H1 (cell line): ENCODE results near the gene GAS2. TPM values are rescaled to one million over a fixed set of nuclear protein-coding genes. Genes with fewer than 3 reads are reported as not detected.

Source experiments
- CTCF ChIA-PET: fragments of 300-600 bp; sonication (Branson Sonifier 250); formaldehyde crosslinking; loops from one replicate; lab custom pipeline; 2021; ENCODE audit not compliant: partially characterized antibody; lab: Charles Lee
- POLR2A ChIA-PET: fragments of 300-600 bp; sonication (Branson Sonifier 250); formaldehyde crosslinking; loops from one replicate; lab custom pipeline; 2021; ENCODE audit warnings: inconsistent platforms; ENCODE audit not compliant: partially characterized antibody; lab: Charles Lee
- DNase-seq, 2 experiments: peaks; one replicate each; pipeline versions ENCODE4 v3.0.0 to v3.0.0-alpha.2; 2010 to 2022; ENCODE audit warnings: low spot score in 2 of 2, low read depth in 1 of 2, mixed read lengths in 1 of 2
- FAIRE-seq: peaks from 2 replicates; lab custom pipeline; 2011; peaks lifted over from hg19 to GRCh38; lab: Jason Lieb, UNC
- H2AFZ ChIP-seq: 2 replicates; pipeline ENCODE4 v1.8.1; 2012; ENCODE audit warnings: low read length, inconsistent platforms
- H2AK5ac ChIP-seq: 2 replicates; pipeline ENCODE4 v1.6.1; 2013; ENCODE audit warnings: low read depth, low read length
- H2BK120ac ChIP-seq: replicated peaks from 2 replicates; pipeline ENCODE3; 2013; ENCODE audit warnings: low read depth, low read length, inconsistent platforms
- H2BK12ac ChIP-seq: 2 replicates; pipeline ENCODE4 v1.6.1; 2013; ENCODE audit warnings: low read depth, low read length
- H2BK15ac ChIP-seq: 2 replicates; pipeline ENCODE4 v1.6.1; 2013; ENCODE audit warnings: low read length
- H2BK20ac ChIP-seq: 2 replicates; pipeline ENCODE4 v1.6.1; 2013; ENCODE audit warnings: low read length
- H2BK5ac ChIP-seq: 2 replicates; pipeline ENCODE4 v1.6.1; 2013; ENCODE audit warnings: low read depth, low read length
- H3K14ac ChIP-seq: 2 replicates; pipeline ENCODE4 v1.6.1; 2013; ENCODE audit warnings: inconsistent platforms; ENCODE audit not compliant: insufficient read length
- H3K18ac ChIP-seq: 2 replicates; pipeline ENCODE4 v1.6.1; 2013; ENCODE audit warnings: low read length; ENCODE audit errors: extremely low read depth
- H3K23ac ChIP-seq: 2 replicates; pipeline ENCODE4 v1.6.1; 2013; ENCODE audit warnings: inconsistent platforms; ENCODE audit not compliant: insufficient read length
- H3K23me2 ChIP-seq: 2 replicates; pipeline ENCODE4 v1.6.1; 2013; ENCODE audit warnings: low read depth, low read length
- H3K27ac ChIP-seq: 2 replicates; pipeline ENCODE4 v1.6.1; 2011; ENCODE audit warnings: low read depth, low read length, inconsistent platforms
- H3K27me3 ChIP-seq, 4 experiments: replicated peaks in 1 of 4; 1 replicate in 1 of 4; 2 replicates in 3 of 4; pipeline versions ENCODE4 v1.6.1 to v1.8.1; 2011 to 2013; ENCODE audit warnings: low read length in 3 of 4, mild to moderate bottlenecking in 3 of 4, inconsistent platforms in 2 of 4, mixed read lengths in 2 of 4, moderate library complexity in 1 of 4; ENCODE audit not compliant: control insufficient read depth in 3 of 4, insufficient read depth in 3 of 4; ENCODE audit errors: extremely low read depth in 1 of 4
- H3K36me3 ChIP-seq, 4 experiments: 2 replicates each; pipeline versions ENCODE4 v1.6.1 to v1.8.1; 2011 to 2013; ENCODE audit warnings: mild to moderate bottlenecking in 4 of 4, low read length in 3 of 4, moderate library complexity in 2 of 4, control low read depth in 1 of 4, inconsistent platforms in 1 of 4; ENCODE audit not compliant: insufficient read depth in 4 of 4, control insufficient read depth in 2 of 4
- H3K4ac ChIP-seq: replicated peaks from 2 replicates; pipeline ENCODE3; 2013; ENCODE audit warnings: low read length, low read depth, mixed read lengths, inconsistent platforms; ENCODE audit not compliant: insufficient read length
- H3K4me1 ChIP-seq, 4 experiments: replicated peaks in 1 of 4; 1 replicate in 1 of 4; 2 replicates in 3 of 4; pipeline versions ENCODE4 v1.6.1 to v1.8.1; 2011 to 2013; ENCODE audit warnings: low read length in 3 of 4, inconsistent platforms in 2 of 4, mixed read lengths in 1 of 4; ENCODE audit not compliant: insufficient read depth in 4 of 4, control insufficient read depth in 3 of 4
- H3K4me2 ChIP-seq, 2 experiments: 2 replicates each; pipeline versions ENCODE4 v1.6.1 to v1.8.1; 2011 to 2013; ENCODE audit warnings: low read depth in 2 of 2, low read length in 2 of 2, control low read depth in 1 of 2, inconsistent platforms in 1 of 2, mild to moderate bottlenecking in 1 of 2; ENCODE audit not compliant: insufficient read depth in 1 of 2
- H3K4me3 ChIP-seq, 4 experiments: fragments of 200-600, 300-600 bp in 1 of 4; sonication (generic), shearing (Covaris generic), sonication (Bioruptor Twin) in 1 of 4; 2 replicates each; pipeline versions ENCODE4 v1.5.1 to v1.8.1; 2011 to 2016; ENCODE audit warnings: low read length in 4 of 4, low read depth in 3 of 4, control low read depth in 2 of 4, inconsistent platforms in 2 of 4, mild to moderate bottlenecking in 2 of 4, mixed read lengths in 1 of 4, moderate library complexity in 1 of 4; ENCODE audit not compliant: insufficient read depth in 2 of 4; ENCODE audit errors: extremely low read depth in 1 of 4
- H3K56ac ChIP-seq: replicated peaks from 2 replicates; pipeline ENCODE3; 2013; ENCODE audit warnings: low read depth, mild to moderate bottlenecking, mixed read lengths, low read length, inconsistent platforms; ENCODE audit not compliant: insufficient read length
- H3K79me1 ChIP-seq: 2 replicates; pipeline ENCODE4 v1.6.1; 2013; ENCODE audit warnings: low read depth, low read length, control low read depth
- H3K79me2 ChIP-seq, 2 experiments: 2 replicates each; pipeline versions ENCODE4 v1.6.1 to v1.8.1; 2012 to 2013; ENCODE audit warnings: low read length in 2 of 2, mild to moderate bottlenecking in 2 of 2, inconsistent platforms in 1 of 2; ENCODE audit not compliant: insufficient read depth in 2 of 2, control insufficient read depth in 1 of 2
- H3K9ac ChIP-seq, 4 experiments: replicated peaks in 1 of 4; 1 replicate in 1 of 4; 2 replicates in 3 of 4; pipeline versions ENCODE4 v1.6.1 to v1.8.1; 2011 to 2013; ENCODE audit warnings: low read depth in 3 of 4, low read length in 3 of 4, control low read depth in 2 of 4, mild to moderate bottlenecking in 2 of 4, moderate library complexity in 2 of 4, inconsistent platforms in 1 of 4; ENCODE audit errors: extremely low read depth in 1 of 4
- H3K9me3 ChIP-seq, 2 experiments: 2 replicates each; pipeline versions ENCODE4 v1.6.1 to v1.8.1; 2012 to 2013; ENCODE audit warnings: mild to moderate bottlenecking in 2 of 2, moderate library complexity in 2 of 2, control low read depth in 1 of 2, inconsistent platforms in 1 of 2, low read depth in 1 of 2, low read length in 1 of 2, mixed read lengths in 1 of 2; ENCODE audit not compliant: insufficient read depth in 2 of 2
- H4K20me1 ChIP-seq, 2 experiments: replicated peaks in 1 of 2; 2 replicates each; pipeline versions ENCODE3 to v1.8.1; 2011 to 2013; ENCODE audit warnings: inconsistent platforms in 2 of 2, low read length in 2 of 2, mild to moderate bottlenecking in 1 of 2; ENCODE audit not compliant: insufficient read depth in 2 of 2, control insufficient read depth in 1 of 2
- H4K5ac ChIP-seq: 2 replicates; pipeline ENCODE4 v1.6.1; 2013; ENCODE audit warnings: low read length, low read depth, mixed read lengths, inconsistent platforms; ENCODE audit not compliant: insufficient read length
- H4K8ac ChIP-seq: 2 replicates; pipeline ENCODE4 v1.8.0; 2013; ENCODE audit warnings: mild to moderate bottlenecking, moderate library complexity, low read length, inconsistent platforms; ENCODE audit not compliant: insufficient read depth; ENCODE audit errors: extremely low read depth
- H4K91ac ChIP-seq: replicated peaks from 2 replicates; pipeline ENCODE3; 2013; ENCODE audit warnings: low read length, mixed read lengths, inconsistent platforms; ENCODE audit not compliant: insufficient read length
- BCL11A ChIP-seq, 2 experiments: IDR thresholded peaks; one replicate each; pipeline ENCODE4 v1.6.1; 2011; ENCODE audit warnings: low read depth in 2 of 2, low read length in 2 of 2, mild to moderate bottlenecking in 2 of 2
- CHD1 ChIP-seq: IDR thresholded peaks from 2 replicates; pipeline ENCODE4 v1.6.1; 2012; ENCODE audit warnings: low read depth, low read length, improper control_type of control experiment
- EZH2 ChIP-seq: fragments of 200-600 bp; sonication (generic); IDR thresholded peaks from 2 replicates; pipeline ENCODE4 v1.7.1; 2012; ENCODE audit warnings: low read depth, mild to moderate bottlenecking, moderate library complexity, low read length, inconsistent platforms; ENCODE audit not compliant: severe bottlenecking
- FOSL1 ChIP-seq: IDR thresholded peaks from 2 replicates; pipeline ENCODE4 v1.6.1; 2011; ENCODE audit warnings: mild to moderate bottlenecking, low read depth, low read length, moderate library complexity; ENCODE audit not compliant: insufficient read depth
- JUND ChIP-seq: IDR thresholded peaks from 2 replicates; pipeline ENCODE4 v1.6.1; 2011; ENCODE audit warnings: mild to moderate bottlenecking, improper control_type of control experiment, low read length
- KDM4A ChIP-seq: IDR thresholded peaks from one replicate; pipeline ENCODE4 v1.7.1; 2012; ENCODE audit warnings: low read depth, mild to moderate bottlenecking, moderate library complexity, low read length, inconsistent platforms; ENCODE audit not compliant: severe bottlenecking
- KDM5A ChIP-seq: fragments of 200-600 bp; IDR thresholded peaks from 2 replicates; pipeline ENCODE4 v1.7.1; 2012; ENCODE audit warnings: mild to moderate bottlenecking, low read length, inconsistent platforms, mixed read lengths
- NRF1 ChIP-seq: IDR thresholded peaks from 2 replicates; pipeline ENCODE4 v1.6.1; 2011; ENCODE audit warnings: mild to moderate bottlenecking, low read depth, low read length, improper control_type of control experiment
- POU5F1 ChIP-seq: IDR thresholded peaks from 2 replicates; pipeline ENCODE4 v1.6.1; 2011; ENCODE audit warnings: low read depth, mild to moderate bottlenecking, low read length, moderate library complexity
- RFX5 ChIP-seq: IDR thresholded peaks from 2 replicates; pipeline ENCODE4 v1.6.1; 2011; ENCODE audit warnings: low read depth, low read length, improper control_type of control experiment, borderline replicate concordance
- TBP ChIP-seq: IDR thresholded peaks from 2 replicates; pipeline ENCODE4 v1.6.1; 2011; ENCODE audit warnings: low read depth, low read length, improper control_type of control experiment
- TCF12 ChIP-seq: IDR thresholded peaks from 2 replicates; pipeline ENCODE4 v1.6.1; 2011; ENCODE audit warnings: low read depth, mild to moderate bottlenecking, low read length
- WGBS, 2 experiments: shearing (Covaris generic) in 1 of 2; methylation state at CpG; one replicate each; pipeline versions ENCODE4 v1.1.6 to v1.1.7; 2013 to 2015; ENCODE audit warnings: low lambda C conversion rate in 2 of 2, mixed read lengths in 2 of 2, inconsistent platforms in 1 of 2, low coverage in 1 of 2, missing lambda C conversion rate in 1 of 2; ENCODE audit not compliant: insufficient replicate concordance in 2 of 2, insufficient coverage in 1 of 2, insufficient read length in 1 of 2; ENCODE audit errors: extremely low coverage in 1 of 2, missing lambda C conversion rate in 1 of 2; 5-methylcytosine and 5-hydroxymethylcytosine counted together
- polyA plus RNA-seq, 7 experiments: library from polyadenylated mRNA; depleted of rRNA in 3 of 7; stranded (reverse) in 5 of 7; unstranded in 2 of 7; fragments of >200 nt in 5 of 7; fragments of 200-250 nt in 2 of 7; gene quantifications; 1 replicate in 5 of 7; 2 replicates in 1 of 7; 4 replicates in 1 of 7; pipeline versions ENCODE4 v1.2.1 to v1.2.3, GENCODE V29; 2011 to 2013; ENCODE audit warnings: missing spikeins in 2 of 7, mixed read lengths in 2 of 7
- total RNA-seq: library from RNA; stranded (reverse); fragmentation: NEBNext Ultra II Directional; extraction: Animal tissue kit (Norgen Biotek cat#: 25700); gene quantifications from 2 replicates; pipeline ENCODE4 v1.2.1, GENCODE V29; 2021
- TF ChIP-seq, protein P1 (sequence below): IDR thresholded peaks from 2 replicates; pipeline ENCODE4 v1.6.1; 2012; ENCODE audit warnings: low read length, inconsistent platforms

The GAS2 gene
- total and polyA plus RNA-seq, 2 of the 8 experiments (the other 6 are each of a cell fraction or from before 2014, with no cell fraction given), result 0.70 to 1.7 TPM

DNA sequence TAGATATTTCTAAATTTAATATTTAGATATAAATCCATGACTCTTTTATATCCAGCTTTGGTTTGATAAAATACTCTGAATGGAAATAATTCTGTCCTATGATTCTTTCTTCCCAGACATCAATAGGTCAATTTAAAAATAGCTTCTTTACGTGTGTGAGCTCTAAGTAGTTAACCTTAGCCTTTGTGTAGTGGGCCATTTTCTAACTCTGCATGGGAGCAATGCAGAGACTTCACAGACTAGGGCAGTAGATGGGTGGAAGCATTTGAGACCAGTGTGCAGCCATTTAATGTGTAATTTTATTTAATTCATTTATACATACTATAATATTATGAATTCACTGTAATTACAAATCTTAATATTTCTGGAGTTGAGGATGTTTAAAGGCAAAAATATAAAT lies 23.8 kb downstream of the GAS2 start:
- Histone ChIP-seq H2BK5ac (no peak overlapping the region), H4K91ac (no peak overlapping the region), H2AK5ac (no peak overlapping the region), H2BK12ac (no peak overlapping the region), H4K20me1 (no peaks in the 10 kb centered on the region), H2BK15ac (no peak overlapping the region), H2AFZ (no peak overlapping the region), H3K79me1 (no peaks in the 10 kb centered on the region), H3K27ac (no peak overlapping the region), H3K14ac (no peak overlapping the region), H3K4me2 (no peak overlapping the region), H2BK120ac (no peak overlapping the region), H3K79me2 (no peaks in the 10 kb centered on the region), H3K9me3 (no peaks in the 10 kb centered on the region), H3K23ac (no peak overlapping the region), H3K4me3 (no peak overlapping the region), H4K5ac (no peak overlapping the region), H3K56ac (no peak overlapping the region), H3K23me2 (no peaks in the 10 kb centered on the region), H3K36me3 (no peaks in the 10 kb centered on the region), H4K8ac (no peak overlapping the region), H3K27me3 (no peaks in the 10 kb centered on the region), H3K18ac (no peak overlapping the region), H2BK20ac (no peak overlapping the region), H3K9ac (no peak overlapping the region), H3K4ac (no peak overlapping the region), H3K4me1 (no peaks in the 10 kb centered on the region)
- POLR2A ChIA-PET, result no interaction called here
- CTCF ChIA-PET, result interaction anchor here (1.1 to 2.4 kb wide), 4 partner anchors 14 to 64 kb away, joined by 3 to 10 read pairs (median 4); partner anchors contain the start of gene FANCF
- WGBS, 2 experiments, result 78% methylated on average over 1 of the region's 1 CpG; no CpG with 5 or more reads in 1 of the 2 experiments
- FAIRE-seq (no peak), DNase-seq (no peak)
- no peak for TF ChIP-seq EZH2
- no peak for TF ChIP-seq POU5F1
- TF ChIP-seq, protein P1, sequence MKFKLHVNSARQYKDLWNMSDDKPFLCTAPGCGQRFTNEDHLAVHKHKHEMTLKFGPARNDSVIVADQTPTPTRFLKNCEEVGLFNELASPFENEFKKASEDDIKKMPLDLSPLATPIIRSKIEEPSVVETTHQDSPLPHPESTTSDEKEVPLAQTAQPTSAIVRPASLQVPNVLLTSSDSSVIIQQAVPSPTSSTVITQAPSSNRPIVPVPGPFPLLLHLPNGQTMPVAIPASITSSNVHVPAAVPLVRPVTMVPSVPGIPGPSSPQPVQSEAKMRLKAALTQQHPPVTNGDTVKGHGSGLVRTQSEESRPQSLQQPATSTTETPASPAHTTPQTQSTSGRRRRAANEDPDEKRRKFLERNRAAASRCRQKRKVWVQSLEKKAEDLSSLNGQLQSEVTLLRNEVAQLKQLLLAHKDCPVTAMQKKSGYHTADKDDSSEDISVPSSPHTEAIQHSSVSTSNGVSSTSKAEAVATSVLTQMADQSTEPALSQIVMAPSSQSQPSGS, result no peak
- TF ChIP-seq TBP, result no peak
- no peak for TF ChIP-seq KDM5A
- no peak for TF ChIP-seq TCF12
- TF ChIP-seq RFX5, result no peak
- TF ChIP-seq BCL11A (IDR thresholded peaks at IDR 0.05; ENCODE audit: low read depth in 2 of 2, low read length in 2 of 2), result no peak
- no peak for TF ChIP-seq CHD1
- no peak for TF ChIP-seq JUND
- TF ChIP-seq KDM4A, result no peak
- no peak for TF ChIP-seq FOSL1
- no peak for TF ChIP-seq NRF1
